GM12892 (cell line): ENCODE measurements around the gene CDC5L.

ENCODE experiments used
- POLR2A ChIP-seq: IDR thresholded peaks from 2 replicates; pipeline ENCODE4 v1.6.1; 2011; ENCODE audit warnings: low read depth, low read length, control low read depth
- POLR2AphosphoS5 ChIP-seq: IDR thresholded peaks from 2 replicates; pipeline ENCODE4 v1.6.1; 2011; ENCODE audit warnings: low read depth, low read length, control low read depth
- TAF1 ChIP-seq: IDR thresholded peaks from 2 replicates; pipeline ENCODE4 v1.6.1; 2011; ENCODE audit warnings: low read depth, mild to moderate bottlenecking, control low read depth, low read length, borderline replicate concordance

GRCh38 chr6:44390158-44390683 is 2.7 kb downstream of the CDC5L start:
- TF ChIP-seq POLR2A (no peak), POLR2AphosphoS5 (no peak), TAF1 (no peak)
